HEK293 (cell line): ENCODE results near the gene SPPL2B.

ENCODE experiments used
- ATF2 ChIP-seq: fragments of 450-650 bp; formaldehyde crosslinking; IDR thresholded peaks from 2 replicates; pipeline ENCODE4 v1.5.1; 2016; ENCODE audit warnings: missing biosample characterization, missing genetic modification characterization, low read depth
- FEZF1 ChIP-seq: fragments of 450-650 bp; formaldehyde crosslinking; IDR thresholded peaks from 2 replicates; pipeline ENCODE4 v1.5.1; 2016; ENCODE audit warnings: missing biosample characterization, missing genetic modification characterization
- KLF10 ChIP-seq: fragments of 450-650 bp; IDR thresholded peaks from 2 replicates; pipeline ENCODE4 v1.5.1; 2018; ENCODE audit warnings: missing biosample characterization, mild to moderate bottlenecking, missing genetic modification characterization
- PRDM4 ChIP-seq: fragments of 450-650 bp; formaldehyde crosslinking; IDR thresholded peaks from 2 replicates; pipeline ENCODE4 v1.5.1; 2017; ENCODE audit warnings: missing biosample characterization, missing genetic modification characterization
- SP2 ChIP-seq: fragments of 450-650 bp; formaldehyde crosslinking; IDR thresholded peaks from 2 replicates; pipeline ENCODE4 v1.5.1; 2016; ENCODE audit warnings: missing biosample characterization, missing genetic modification characterization
- SP3 ChIP-seq: fragments of 450-650 bp; formaldehyde crosslinking; IDR thresholded peaks from 2 replicates; pipeline ENCODE4 v1.5.1; 2016; ENCODE audit warnings: missing biosample characterization, missing genetic modification characterization
- WT1 ChIP-seq: fragments of 450-650 bp; formaldehyde crosslinking; IDR thresholded peaks from 2 replicates; pipeline ENCODE4 v1.5.1; 2016; ENCODE audit warnings: missing biosample characterization, missing genetic modification characterization
- ZBTB1 ChIP-seq: fragments of 450-650 bp; formaldehyde crosslinking; IDR thresholded peaks from 2 replicates; pipeline ENCODE4 v1.5.1; 2016; ENCODE audit warnings: missing biosample characterization, missing genetic modification characterization
- ZBTB11 ChIP-seq: fragments of 450-650 bp; formaldehyde crosslinking; conservative IDR thresholded peaks from 2 replicates; pipeline ENCODE4 v1.5.1; 2016; ENCODE audit warnings: low read depth, missing biosample characterization, missing genetic modification characterization
- ZBTB17 ChIP-seq: fragments of 450-650 bp; formaldehyde crosslinking; IDR thresholded peaks from 2 replicates; pipeline ENCODE4 v1.5.1; 2016; ENCODE audit warnings: missing biosample characterization, missing genetic modification characterization
- ZBTB21 ChIP-seq: fragments of 450-650 bp; formaldehyde crosslinking; IDR thresholded peaks from 2 replicates; pipeline ENCODE4 v1.5.1; 2017; ENCODE audit warnings: missing biosample characterization, missing genetic modification characterization
- ZBTB48 ChIP-seq: fragments of 450-650 bp; formaldehyde crosslinking; IDR thresholded peaks from 2 replicates; pipeline ENCODE4 v1.5.1; 2016; ENCODE audit warnings: missing biosample characterization, missing genetic modification characterization
- ZFHX2 ChIP-seq: fragments of 450-650 bp; formaldehyde crosslinking; conservative IDR thresholded peaks from 2 replicates; pipeline ENCODE4 v1.5.1; 2016; ENCODE audit warnings: missing biosample characterization, missing genetic modification characterization
- ZFP3 ChIP-seq: fragments of 450-650 bp; formaldehyde crosslinking; IDR thresholded peaks from 2 replicates; pipeline ENCODE4 v1.5.1; 2016; ENCODE audit warnings: low read depth, missing biosample characterization, missing genetic modification characterization
- ZNF140 ChIP-seq: fragments of 450-650 bp; formaldehyde crosslinking; IDR thresholded peaks from 2 replicates; pipeline ENCODE4 v1.5.1; 2016; ENCODE audit warnings: missing biosample characterization, missing genetic modification characterization
- ZNF155 ChIP-seq: fragments of 450-650 bp; formaldehyde crosslinking; IDR thresholded peaks from 2 replicates; pipeline ENCODE4 v1.5.1; 2016; ENCODE audit warnings: missing biosample characterization, missing genetic modification characterization
- ZNF157 ChIP-seq: fragments of 450-650 bp; formaldehyde crosslinking; IDR thresholded peaks from 2 replicates; pipeline ENCODE4 v1.5.1; 2016; ENCODE audit warnings: missing biosample characterization, missing genetic modification characterization
- ZNF26 ChIP-seq: fragments of 450-650 bp; formaldehyde crosslinking; IDR thresholded peaks from 2 replicates; pipeline ENCODE4 v1.5.1; 2016; ENCODE audit warnings: missing biosample characterization, missing genetic modification characterization
- ZNF274 ChIP-seq, 2 experiments: fragments of 200-500 bp in 1 of 2; fragments of 450-650 bp in 1 of 2; sonication (Bioruptor generic) in 1 of 2; formaldehyde crosslinking in 1 of 2; IDR thresholded peaks; 2 replicates each; pipeline versions ENCODE4 v1.5.1 to v1.6.1; 2014 to 2016; ENCODE audit warnings: borderline replicate concordance in 1 of 2, inconsistent platforms in 1 of 2, low read length in 1 of 2, missing biosample characterization in 1 of 2, missing genetic modification characterization in 1 of 2
- ZNF280D ChIP-seq: fragments of 450-650 bp; formaldehyde crosslinking; IDR thresholded peaks from 2 replicates; pipeline ENCODE4 v1.5.1; 2016; ENCODE audit warnings: missing biosample characterization, missing genetic modification characterization
- ZNF416 ChIP-seq: fragments of 450-650 bp; formaldehyde crosslinking; IDR thresholded peaks from 2 replicates; pipeline ENCODE4 v1.5.1; 2016; ENCODE audit warnings: missing biosample characterization, missing genetic modification characterization
- ZNF529 ChIP-seq: fragments of 450-650 bp; formaldehyde crosslinking; IDR thresholded peaks from 2 replicates; pipeline ENCODE4 v1.5.1; 2017; ENCODE audit warnings: missing genetic modification characterization, missing biosample characterization; ENCODE audit not compliant: insufficient replicate concordance
- ZNF645 ChIP-seq: fragments of 450-650 bp; formaldehyde crosslinking; IDR thresholded peaks from 2 replicates; pipeline ENCODE4; 2016; ENCODE audit warnings: missing biosample characterization, missing genetic modification characterization
- ZNF707 ChIP-seq: fragments of 450-650 bp; formaldehyde crosslinking; IDR thresholded peaks from 2 replicates; pipeline ENCODE4 v1.5.1; 2016; ENCODE audit warnings: missing biosample characterization, missing genetic modification characterization
- ZSCAN23 ChIP-seq: fragments of 450-650 bp; formaldehyde crosslinking; IDR thresholded peaks from 2 replicates; pipeline ENCODE4 v1.5.1; 2016; ENCODE audit warnings: missing biosample characterization, missing genetic modification characterization

The SPPL2B gene

GRCh38 chr19:2362046-2362969 lies 33.8 kb downstream of the SPPL2B start (continued):
- TF ChIP-seq ZBTB11 (tag by site-specific recombination) = no peak
- no peak for TF ChIP-seq ZBTB1 (tag by site-specific recombination)
- 0 out of 2 replicates have a peak, but pooled peaks have one; percentile 23 for TF ChIP-seq ZNF155 (tag by site-specific recombination)
- TF ChIP-seq WT1 (tag by site-specific recombination) = no peak
- no peak; the same call in 1 of the 2 replicates for TF ChIP-seq FEZF1
- TF ChIP-seq SP3 (tag by site-specific recombination) = no peak
- no peak for TF ChIP-seq ZFHX2 (tag by site-specific recombination)
- no peak for TF ChIP-seq ZNF280D
- no peak for TF ChIP-seq ZFP3
- no peak for TF ChIP-seq ZNF274 (IDR thresholded peaks at IDR 0.05; ENCODE audit: low read length)
- 0 out of 2 replicates have a peak, but pooled peaks have one; percentile 43 for TF ChIP-seq ZNF274 (tag by site-specific recombination; IDR thresholded peaks at IDR 0.05; ENCODE audit: borderline replicate concordance)
- TF ChIP-seq ZNF645 = no peak
- no peak for TF ChIP-seq ZBTB17 (tag by site-specific recombination)
- TF ChIP-seq ZNF416 = no peak
- peak; percentile 7; the same call in 1 of the 2 replicates for TF ChIP-seq ZNF707 (tag by site-specific recombination)
- TF ChIP-seq ATF2 (tag by site-specific recombination) = 0 out of 2 replicates have a peak, but pooled peaks have one; percentile 10
- no peak for TF ChIP-seq ZNF529 (tag by site-specific recombination)
- TF ChIP-seq KLF10 (tag by site-specific recombination) = no peak
- TF ChIP-seq PRDM4 (tag by site-specific recombination) = no peak
- TF ChIP-seq ZBTB21 = no peak
- TF ChIP-seq ZNF26 (tag by site-specific recombination) = no peak
- TF ChIP-seq ZBTB48 (tag by site-specific recombination) = no peak
- TF ChIP-seq ZNF140 (tag by site-specific recombination) = 0 out of 2 replicates have a peak, but pooled peaks have one; percentile 14
- TF ChIP-seq ZNF157 (tag by site-specific recombination) = peak; percentile 7; the same call in 1 of the 2 replicates
- TF ChIP-seq SP2 (tag by site-specific recombination) = no peak
- no peak for TF ChIP-seq ZSCAN23 (tag by site-specific recombination)
